Liver (tissue), 9 donors: Measurements from ENCODE around the gene ZSCAN2. TPM values are rescaled to one million over a fixed set of nuclear protein-coding genes. Genes with fewer than 3 reads are reported as not detected.
A peak's percentile ranks its signal among the peaks of the same experiment; 100 is the strongest.

Source experiments
- DNase-seq: peaks from one replicate; pipeline ENCODE4 v3.0.0-alpha.2; 2017; ENCODE audit warnings: low spot score
- H3K27ac ChIP-seq, 2 donors: one replicate each; pipeline ENCODE4 v1.7.0; 2013; ENCODE audit warnings: inconsistent platforms in 2 of 2, low read length in 2 of 2, control low read depth in 1 of 2, low read depth in 1 of 2, mild to moderate bottlenecking in 1 of 2
- H3K27me3 ChIP-seq, 4 donors: one replicate each; pipeline versions ENCODE4 v1.6.1 to v1.7.0; 2013; ENCODE audit warnings: low read length in 3 of 4, inconsistent platforms in 1 of 4, mild to moderate bottlenecking in 1 of 4, moderate library complexity in 1 of 4; ENCODE audit not compliant: control insufficient read depth in 4 of 4, insufficient read depth in 4 of 4
- H3K36me3 ChIP-seq, 4 donors: one replicate each; pipeline versions ENCODE4 v1.6.1 to v1.7.0; 2013; ENCODE audit warnings: low read length in 3 of 4, mild to moderate bottlenecking in 3 of 4, low read depth in 1 of 4, moderate library complexity in 1 of 4; ENCODE audit not compliant: control insufficient read depth in 4 of 4, insufficient read depth in 3 of 4
- H3K4me1 ChIP-seq, 4 donors: one replicate each; pipeline versions ENCODE4 v1.6.1 to v1.7.0; 2013; ENCODE audit warnings: low read length in 3 of 4, mild to moderate bottlenecking in 3 of 4, moderate library complexity in 1 of 4; ENCODE audit not compliant: control insufficient read depth in 4 of 4, insufficient read depth in 4 of 4
- H3K4me3 ChIP-seq, 3 donors: one replicate each; pipeline versions ENCODE4 v1.6.1 to v1.7.0; 2013; ENCODE audit warnings: low read length in 3 of 3, control low read depth in 1 of 3, low read depth in 1 of 3, mild to moderate bottlenecking in 1 of 3
- H3K9ac ChIP-seq, 2 donors: one replicate each; pipeline ENCODE4 v1.7.0; 2013; ENCODE audit warnings: low read length in 2 of 2, mild to moderate bottlenecking in 2 of 2, moderate library complexity in 2 of 2, control low read depth in 1 of 2, low read depth in 1 of 2
- H3K9me3 ChIP-seq, 4 donors: one replicate each; pipeline versions ENCODE4 v1.6.1 to v1.7.0; 2013; ENCODE audit warnings: low read length in 3 of 4; ENCODE audit not compliant: control insufficient read depth in 4 of 4
- ATF3 ChIP-seq: IDR thresholded peaks from 2 replicates; pipeline ENCODE4 v1.6.1; 2016; ENCODE audit warnings: antibody characterized with exemption
- CTCF ChIP-seq: fragments of 150-350 bp; IDR thresholded peaks from 2 replicates; pipeline ENCODE4 v1.5.1; 2017; ENCODE audit warnings: improper control_type of control experiment, low read depth, low read length; ENCODE audit not compliant: missing input control
- EGR1 ChIP-seq, 2 donors: IDR thresholded peaks; 2 replicates each; pipeline ENCODE4 v1.6.1; 2016 to 2018; ENCODE audit warnings: antibody characterized with exemption in 2 of 2, low read depth in 2 of 2
- FOXA1 ChIP-seq: IDR thresholded peaks from 2 replicates; pipeline ENCODE4 v1.6.1; 2016; ENCODE audit warnings: antibody characterized with exemption
- FOXA2 ChIP-seq: IDR thresholded peaks from 2 replicates; pipeline ENCODE4 v1.6.1; 2016; ENCODE audit warnings: antibody characterized with exemption
- GABPA ChIP-seq, 2 donors: IDR thresholded peaks in 1 of 2; conservative IDR thresholded peaks in 1 of 2; 2 replicates each; pipeline ENCODE4 v1.6.1; 2016; ENCODE audit warnings: antibody characterized with exemption in 2 of 2, mild to moderate bottlenecking in 1 of 2, moderate library complexity in 1 of 2
- HNF4A ChIP-seq, 2 donors: conservative IDR thresholded peaks; 2 replicates each; pipeline ENCODE4 v1.6.1; 2016; ENCODE audit warnings: antibody characterized with exemption in 2 of 2, mild to moderate bottlenecking in 2 of 2
- HNF4G ChIP-seq: IDR thresholded peaks from 2 replicates; pipeline ENCODE4 v1.6.1; 2016; ENCODE audit warnings: antibody characterized with exemption
- JUND ChIP-seq, 2 donors: IDR thresholded peaks; 2 replicates each; pipeline ENCODE4 v1.6.1; 2016; ENCODE audit warnings: antibody characterized with exemption in 2 of 2
- MAX ChIP-seq: IDR thresholded peaks from 2 replicates; pipeline ENCODE4 v1.6.1; 2016; ENCODE audit warnings: antibody characterized with exemption
- NR2F2 ChIP-seq: IDR thresholded peaks from 2 replicates; pipeline ENCODE4 v1.6.1; 2016; ENCODE audit warnings: antibody characterized with exemption
- RAD21 ChIP-seq, 2 donors: IDR thresholded peaks; 2 replicates each; pipeline ENCODE4 v1.6.1; 2016; ENCODE audit warnings: antibody characterized with exemption in 2 of 2, mild to moderate bottlenecking in 2 of 2
- REST ChIP-seq: IDR thresholded peaks from 2 replicates; pipeline ENCODE4 v1.6.1; 2016; ENCODE audit warnings: antibody characterized with exemption, mild to moderate bottlenecking
- RXRA ChIP-seq, 2 donors: IDR thresholded peaks; 2 replicates each; pipeline ENCODE4 v1.6.1; 2017 to 2018; ENCODE audit warnings: antibody characterized with exemption in 2 of 2, mild to moderate bottlenecking in 1 of 2
- SP1 ChIP-seq: IDR thresholded peaks from 2 replicates; pipeline ENCODE4 v1.6.1; 2018; ENCODE audit warnings: antibody characterized with exemption, mild to moderate bottlenecking
- TAF1 ChIP-seq: conservative IDR thresholded peaks from 2 replicates; pipeline ENCODE4 v1.6.1; 2016; ENCODE audit warnings: antibody characterized with exemption, mild to moderate bottlenecking
- YY1 ChIP-seq: IDR thresholded peaks from 2 replicates; pipeline ENCODE4 v1.6.1; 2016; ENCODE audit warnings: antibody characterized with exemption, mild to moderate bottlenecking
- ZBTB33 ChIP-seq: IDR thresholded peaks from 2 replicates; pipeline ENCODE4 v1.6.1; 2016; ENCODE audit warnings: antibody characterized with exemption
- WGBS: extraction: QIAGEN DNeasy Blood & Tissue Kit; methylation state at CpG from one replicate; pipeline ENCODE4 v1.1.7; 2013; 5-methylcytosine and 5-hydroxymethylcytosine counted together
- polyA plus RNA-seq, 2 donors: library from polyadenylated mRNA; stranded (reverse) in 1 of 2; unstranded in 1 of 2; fragments of 200-250 nt in 1 of 2; fragments of >200 nt in 1 of 2; fragmentation: Nextera tagmentation in 1 of 2; extraction: Ambion mirVana in 1 of 2; gene quantifications; one replicate each; pipeline versions ENCODE4 v1.2.1 to v1.2.3, GENCODE V29; 2013 to 2015
- total RNA-seq, 2 donors: library from RNA; depleted of rRNA; stranded (reverse); fragments of >200 nt; gene quantifications; one replicate each; pipeline ENCODE4 v1.2.3, GENCODE V29; 2014
- donor health status: healthy.
- donor health status: healthy.
- donor health status: healthy.
- donor health status: healthy.
- donor health status: healthy.

Gene ZSCAN2
- total and polyA plus RNA-seq, 4 donors, result 5.4 to 11.0 (median 7.9) TPM

GRCh38 chr15:84653910-84654688, 53.3 kb downstream of the ZSCAN2 start, which contains the start of gene WDR73:
Gene WDR73 (minus strand): TSS chr15:84654283. CDS start chr15:84654274, 9 bp downstream.
- Histone ChIP-seq H3K27me3 (no peaks in the 10 kb centered on the region), H3K4me1 (peaks cover 3 to 24% (median 16%) of the 10 kb centered on the region in 4 donors), H3K36me3 (peaks cover 2 to 9% (median 6%) of the 10 kb centered on the region in 4 donors), H3K4me3 (peak within 1 kb of the TSS; percentile 74 to 94 (median 85)), H3K27ac (peak within 1 kb of the TSS; percentile 74 to 80), H3K9me3 (no peaks in the 10 kb centered on the region), H3K9ac (peak within 1 kb of the TSS; percentile 90 to 98)
- TF ChIP-seq RXRA (IDR thresholded peaks at IDR 0.05), result no peak
- TF ChIP-seq CTCF, result no peak
- TF ChIP-seq FOXA2, result no peak
- TF ChIP-seq HNF4A (conservative IDR thresholded peaks at IDR 0.05), result no peak
- no peak for TF ChIP-seq SP1
- TF ChIP-seq EGR1 (IDR thresholded peaks at IDR 0.05; ENCODE audit: low read depth in 2 of 2), result no peak
- no peak for TF ChIP-seq TAF1
- no peak for TF ChIP-seq JUND (IDR thresholded peaks at IDR 0.05)
- TF ChIP-seq RAD21 (IDR thresholded peaks at IDR 0.05), result peak in 1 of 2 donors; percentile 7
- no peak for TF ChIP-seq ATF3
- no peak for TF ChIP-seq REST
- peak; percentile 8 for TF ChIP-seq NR2F2
- TF ChIP-seq GABPA (IDR thresholded peaks at IDR 0.05 in 1 of 2, conservative IDR thresholded peaks at IDR 0.05 in 1 of 2), result peak; percentile 86 to 97
- peak; percentile 100 for TF ChIP-seq ZBTB33
- peak; percentile 83 for TF ChIP-seq YY1
- TF ChIP-seq HNF4G, result no peak
- TF ChIP-seq FOXA1, result no peak
- TF ChIP-seq MAX, result peak; percentile 11
- peak; percentile 97 for DNase-seq
- WGBS, result under 1% methylated on average over 49 of the region's 49 CpGs
